A549 treated with CORT108297 at 1 μM for 4 hours (cell line): Measurements from ENCODE around the gene BRSK2. TPM values are rescaled to one million over a fixed set of nuclear protein-coding genes. Genes with fewer than 3 reads are reported as not detected.

Experiments used
- total RNA-seq: library from RNA; stranded (reverse); fragments of 200-300 nt; extraction: Qiagen RNA extraction; gene quantifications from 5 replicates; pipeline ENCODE4 v1.2.3, GENCODE V29; 2022

BRSK2 gene
- total RNA-seq = 5.4 to 8.3 TPM (median 6.9 TPM) in 5 replicates

DNA sequence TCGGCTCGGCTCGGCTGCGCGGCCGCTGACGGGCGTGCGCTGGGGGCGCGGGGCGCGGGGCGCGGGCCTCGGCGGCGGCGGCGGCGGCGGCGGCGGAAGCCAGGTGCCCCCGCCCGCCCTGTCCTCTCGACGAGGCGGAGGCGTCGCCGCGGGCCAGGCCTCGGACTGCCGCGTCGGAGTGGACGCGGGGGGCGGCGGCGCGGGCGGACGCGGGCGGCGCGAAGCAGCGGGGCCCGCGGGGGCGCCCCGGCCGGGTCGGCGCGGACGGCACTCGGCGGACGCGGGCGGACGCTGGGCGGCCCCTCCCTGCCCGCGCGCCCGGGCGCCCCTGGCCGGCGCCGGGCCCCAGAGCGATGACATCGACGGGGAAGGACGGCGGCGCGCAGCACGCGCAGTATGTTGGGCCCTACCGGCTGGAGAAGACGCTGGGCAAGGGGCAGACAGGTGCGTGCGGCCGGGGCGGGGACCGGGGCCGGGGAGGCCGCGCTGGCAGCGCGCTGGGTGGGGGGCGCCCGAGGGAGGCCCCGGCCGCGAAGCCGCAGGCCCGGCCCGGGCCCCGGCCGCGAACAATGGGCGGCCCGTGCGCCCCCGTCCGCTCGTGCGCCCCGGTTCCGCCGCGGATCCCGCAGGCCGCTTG, at the start of gene BRSK2:
TSS of gene BRSK2 (plus strand) at position 3 of the 637 bp plus-strand sequence. CDS start at position 354, 351 bp downstream.

DNA sequence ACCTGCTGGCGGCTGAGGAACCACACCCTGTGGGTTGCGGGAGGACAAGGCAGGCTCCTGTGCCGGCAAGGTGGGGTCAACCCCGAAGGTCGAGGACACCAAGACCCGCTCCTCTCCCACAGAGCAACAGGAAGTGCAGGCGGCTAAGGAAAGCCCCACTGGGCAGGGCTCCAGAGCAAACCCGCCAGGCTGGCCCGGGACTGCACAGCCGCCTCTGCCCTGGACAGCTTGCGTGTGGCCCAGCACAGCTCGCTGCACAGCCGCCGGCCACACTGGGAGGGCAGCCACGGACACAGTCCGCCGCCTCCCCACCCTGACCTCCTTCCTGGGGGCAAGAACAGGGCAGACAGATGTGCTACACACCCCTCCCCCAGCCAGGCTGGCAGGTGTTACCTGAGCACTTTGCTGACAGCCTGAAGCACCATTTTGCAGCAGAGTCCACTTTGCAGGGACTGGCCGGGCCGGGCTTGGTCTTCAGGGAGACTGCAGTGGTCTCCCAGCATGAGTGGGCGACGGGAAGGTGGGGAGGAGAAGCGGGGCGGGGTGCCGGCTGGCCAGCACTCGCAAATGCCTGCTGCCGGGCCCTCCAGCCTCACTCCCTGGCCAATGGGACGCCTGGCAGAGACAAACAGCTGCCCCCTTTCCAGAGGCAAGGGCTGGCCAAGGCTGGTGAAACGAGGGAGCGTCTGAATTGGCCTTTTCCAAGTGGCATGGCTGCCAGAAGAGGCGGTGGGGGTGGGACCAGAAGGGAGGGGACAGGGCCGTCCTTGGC, 96.5 kb downstream of the BRSK2 start, which contains the start of gene MOB2:
TSS of gene MOB2 (minus strand) at position 726 of the 772 bp plus-strand sequence. CDS start at position 503, 223 bp downstream.

Other genes with a start within 250 kb of the BRSK2 start
- 1.9 to 4.1 TPM (median 3.2 TPM) in 5 replicates for gene MUC5AC, start 232.0 kb upstream of the BRSK2 start, total RNA-seq
- 2.4 to 4.2 TPM (median 3.0 TPM) in 5 replicates for gene MUC5B, start 166.9 kb upstream of the BRSK2 start, total RNA-seq
- 39.2 to 59.0 TPM (median 55.0 TPM) in 5 replicates for gene TOLLIP, start 80.3 kb upstream of the BRSK2 start, total RNA-seq
- 38.4 to 47.8 TPM (median 46.6 TPM) in 5 replicates for gene MOB2, start 96.8 kb downstream of the BRSK2 start, total RNA-seq
- 1.2 to 2.5 TPM (median 1.3 TPM) in 5 replicates for gene DUSP8, start 182.3 kb downstream of the BRSK2 start, total RNA-seq
- gene KRTAP5-1, start 195.3 kb downstream of the BRSK2 start, total RNA-seq = not detected in 5 replicates
- not detected in 5 replicates for gene KRTAP5-2, start 208.4 kb downstream of the BRSK2 start, total RNA-seq
- gene KRTAP5-3, start 218.5 kb downstream of the BRSK2 start, total RNA-seq = not detected in 5 replicates
- gene KRTAP5-4, start 232.2 kb downstream of the BRSK2 start, total RNA-seq = not detected in 5 replicates
- not detected in 5 replicates for gene KRTAP5-5, start 239.8 kb downstream of the BRSK2 start, total RNA-seq